GM18526 (cell line): ENCODE data around the gene DDR2.

Source experiments
- POLR2A ChIP-seq: IDR thresholded peaks from 3 replicates; pipeline ENCODE4 v1.6.1; 2011; ENCODE audit not compliant: insufficient read length; ENCODE audit errors: extremely low read depth

Gene DDR2

DNA sequence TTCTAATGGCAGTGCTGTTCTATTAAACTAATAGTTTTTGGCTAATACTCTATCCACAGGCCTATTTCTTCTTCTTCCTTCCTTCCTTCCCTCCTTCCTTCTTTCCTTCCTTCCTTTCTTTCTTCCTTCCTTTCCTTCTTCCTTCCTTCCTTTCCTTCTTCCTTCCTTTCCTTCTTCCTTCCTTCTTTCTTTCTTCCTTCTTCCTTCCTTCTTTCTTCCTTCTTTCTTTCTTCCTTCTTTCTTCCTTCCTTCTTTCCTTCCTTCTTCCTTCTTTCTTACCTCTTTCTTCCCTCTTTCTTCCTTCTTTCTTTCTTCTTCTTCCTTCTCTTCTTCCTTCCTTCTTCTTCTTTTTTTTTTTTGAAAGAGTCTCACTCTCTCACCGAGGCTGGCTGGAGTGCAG lies 197.0 kb downstream of the DDR2 start:
- TF ChIP-seq POLR2A = no peak

DNA sequence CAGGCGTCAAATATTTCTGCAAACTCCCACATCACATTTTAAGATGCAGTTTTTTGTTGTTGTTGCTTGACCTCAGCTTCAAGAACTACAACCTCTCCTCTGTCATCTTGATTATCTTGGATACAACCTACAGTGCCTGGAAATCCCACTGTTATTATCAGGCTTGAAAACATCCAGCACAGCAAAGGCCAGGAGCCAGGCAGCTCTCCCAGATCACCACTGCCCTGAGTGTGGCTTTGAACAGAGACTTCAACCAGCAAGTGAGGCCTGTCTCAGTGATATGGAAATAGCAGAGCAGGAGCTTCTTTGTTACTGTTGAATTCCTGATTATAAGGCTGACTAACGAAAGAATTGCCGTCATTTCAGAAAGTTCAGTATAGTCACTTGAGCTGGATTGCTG lies 200.2 kb downstream of the DDR2 start:
- TF ChIP-seq POLR2A = no peak

DNA sequence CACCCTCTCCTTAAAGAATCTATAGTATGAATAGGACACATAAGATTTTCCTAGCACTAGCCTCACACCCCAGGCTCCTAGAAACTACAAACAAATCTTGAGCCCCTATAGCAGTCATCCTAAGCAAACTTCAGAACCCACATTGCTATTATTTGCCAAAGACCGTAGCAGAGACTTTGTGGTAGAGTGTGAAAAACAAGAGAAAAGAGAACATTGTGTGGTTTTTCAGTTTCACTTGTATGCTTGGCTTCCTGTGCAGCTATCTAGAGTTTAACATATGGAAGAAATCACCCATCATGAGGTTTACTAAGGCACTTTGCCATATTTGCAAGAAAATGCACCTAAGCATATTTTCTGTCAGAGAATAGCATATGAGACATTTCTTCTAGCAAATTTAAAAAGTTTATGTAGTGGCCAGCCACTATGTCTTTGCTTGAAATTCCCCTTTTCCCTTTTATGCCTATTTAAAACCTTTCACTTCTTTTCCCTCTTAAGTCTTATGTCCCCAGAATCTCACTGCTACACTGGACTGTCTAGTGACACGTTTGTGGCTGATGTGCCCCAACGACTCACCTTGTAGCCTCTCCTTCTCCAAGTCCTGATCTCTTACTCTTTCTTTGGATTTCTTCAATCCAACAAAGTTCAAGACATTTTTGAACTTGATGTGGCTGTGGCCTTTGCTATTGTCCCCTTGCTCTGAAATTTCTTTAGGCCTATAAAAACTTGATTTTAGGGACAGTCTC lies 203.1 kb downstream of the DDR2 start:
- TF ChIP-seq POLR2A = no peak
